CD4-positive, alpha-beta T cell (primary cell): Measurements from ENCODE around the gene SUPT6H. TPM values are rescaled to one million over a fixed set of nuclear protein-coding genes. Genes with fewer than 3 reads are reported as not detected.
A peak's percentile ranks its signal among the peaks of the same experiment; 100 is the strongest.

Experiments
- ATAC-seq: fragments of 200-7000 bp; cut with Tn5 transposase; one replicate; pipeline ENCODE4 v1.10.0; 2022; ENCODE audit warnings: mild to moderate bottlenecking; ENCODE audit not compliant: poor library complexity
- CTCF ChIA-PET: fragments of 350-600 bp; sonication (Branson Sonifier 250); formaldehyde crosslinking; loops from one replicate; lab custom pipeline; 2021; ENCODE audit warnings: antibody characterized with exemption, inconsistent platforms; lab: Charles Lee
- POLR2A ChIA-PET: fragments of 350-600 bp; sonication (Branson Sonifier 250); formaldehyde crosslinking; loops from one replicate; lab custom pipeline; 2021; ENCODE audit warnings: antibody characterized with exemption, inconsistent platforms; lab: Charles Lee
- DNase-seq, 14 experiments: peaks; one replicate each; pipeline ENCODE4 v3.0.0-alpha.2; 2013 to 2020; ENCODE audit warnings: mixed read lengths in 2 of 14
- H3K27ac ChIP-seq, 2 donors: one replicate each; pipeline versions ENCODE4 v1.5.1 to v1.7.0; 2013; ENCODE audit warnings: low read length in 2 of 2, low read depth in 1 of 2, mild to moderate bottlenecking in 1 of 2
- H3K27me3 ChIP-seq, 2 experiments: 1 replicate in 1 of 2; 2 replicates in 1 of 2; pipeline versions ENCODE4 v1.6.1 to v1.7.0; 2013; ENCODE audit warnings: low read length in 2 of 2, control low read depth in 1 of 2, mild to moderate bottlenecking in 1 of 2, moderate library complexity in 1 of 2; ENCODE audit not compliant: insufficient read depth in 2 of 2, control insufficient read depth in 1 of 2
- H3K36me3 ChIP-seq: one replicate; pipeline ENCODE4 v1.6.1; 2013; ENCODE audit warnings: low read length, control low read depth; ENCODE audit not compliant: insufficient read depth
- H3K4me1 ChIP-seq: one replicate; pipeline ENCODE4 v1.6.1; 2013; ENCODE audit warnings: low read length, control low read depth; ENCODE audit not compliant: insufficient read depth
- H3K4me3 ChIP-seq: one replicate; pipeline ENCODE4 v1.5.1; 2013; ENCODE audit warnings: mild to moderate bottlenecking, low read length, moderate library complexity
- H3K9me3 ChIP-seq, 2 experiments: 1 replicate in 1 of 2; 2 replicates in 1 of 2; pipeline versions ENCODE4 v1.6.1 to v1.7.0; 2013; ENCODE audit warnings: low read length in 2 of 2, mild to moderate bottlenecking in 2 of 2, control low read depth in 1 of 2, moderate library complexity in 1 of 2; ENCODE audit not compliant: control insufficient read depth in 1 of 2, insufficient read depth in 1 of 2
- H3K27ac Mint-ChIP-seq: one replicate; pipeline ENCODE4 v1.8.0; 2020; ENCODE audit warnings: mixed read lengths
- H3K27me3 Mint-ChIP-seq: one replicate; pipeline ENCODE4 v1.8.0; 2021; ENCODE audit warnings: mixed read lengths
- H3K36me3 Mint-ChIP-seq: one replicate; pipeline ENCODE4 v1.8.0; 2021; ENCODE audit warnings: low read depth, mixed read lengths
- H3K4me1 Mint-ChIP-seq: one replicate; pipeline ENCODE4 v1.8.0; 2021; ENCODE audit warnings: low read depth, mixed read lengths
- H3K4me3 Mint-ChIP-seq: one replicate; pipeline ENCODE4 v1.8.0; 2020; ENCODE audit warnings: mild to moderate bottlenecking, mixed read lengths
- H3K9me3 Mint-ChIP-seq: one replicate; pipeline ENCODE4 v1.8.0; 2020; ENCODE audit warnings: mixed read lengths
- CTCF ChIP-seq: fragments of 200-600 bp; IDR thresholded peaks from one replicate; pipeline ENCODE4 v1.8.0; 2022; ENCODE audit warnings: antibody characterized with exemption, mild to moderate bottlenecking
- intact Hi-C, 2 experiments: fragments of 100-400 bp; cut with DNase I in 1 of 2; cut with micrococcal nuclease in 1 of 2; formaldehyde crosslinking; loops; one replicate each; pipeline versions ENCODE4 v1.15.1 to v1.9.0; 2023 to 2025; cut with DNase I, micrococcal nuclease
- total RNA-seq, 174 experiments: library from RNA in 2 of 174; stranded (reverse) in 2 of 174; gene quantifications; one replicate each; pipeline ENCODE4 v1.2.3 and lab custom pipeline; 2021 to 2026

The SUPT6H gene
- total RNA-seq, 2 experiments from 2014 or later = 149 to 151 TPM

- Histone ChIP-seq H3K27me3 (no peaks in the 10 kb centered on the region), H3K27ac (peak within 1 kb of the TSS; percentile 99 to 100), H3K9me3 (no peaks in the 10 kb centered on the region), H3K4me1 (peaks cover 46% of the 10 kb centered on the region), H3K36me3 (peaks cover 17% of the 10 kb centered on the region), H3K4me3 (peak within 1 kb of the TSS; percentile 75)
- DNase-seq = peak; percentile 96 to 99 (median 97)
- Mint-ChIP-seq H3K4me1 (peaks cover 51% of the 10 kb centered on the region), H3K27me3 (no peaks in the 10 kb centered on the region), H3K4me3 (peak within 1 kb of the TSS; percentile 98), H3K27ac (peak within 1 kb of the TSS; percentile 100), H3K36me3 (peaks cover 34% of the 10 kb centered on the region), H3K9me3 (no peaks in the 10 kb centered on the region)
- TF ChIP-seq CTCF = no peak
- ChIA-PET POLR2A (interaction anchor here (0.6 to 6.5 kb wide), 26 partner anchors 9 to 566 kb away, joined by 3 to 268 read pairs (median 6); partner anchors contain the start of genes ALDOC, BLTP2, FAM222B and FLOT2), CTCF (interaction anchor here (0.7 to 10.8 kb wide), 8 partner anchors 8 to 223 kb away, joined by 3 to 373 read pairs (median 18); partner anchors contain the start of genes FLOT2, PHF12, PROCA1 and RPL23A)
- ATAC-seq = peak; percentile 68
- intact Hi-C loops = loop anchor here (1.0 to 5.0 kb wide), 7 partner anchors 8 to 389 kb away; partner anchors contain the start of genes BLTP2 (in 1 of the 2) and FLOT2 (in 1 of the 2)
Observed at GRCh38 chr17:28728364-28729200, 66.6 kb downstream of the SUPT6H start, which contains the start of gene NEK8. NEK8 (plus strand) TSS chr17:28728788; CDS start chr17:28728814, 26 bp downstream.

- Mint-ChIP-seq H3K4me1 (peaks cover 38% of the 10 kb centered on the region), H3K27me3 (no peaks in the 10 kb centered on the region), H3K4me3 (peak overlapping the region; percentile 30), H3K27ac (no peak overlapping the region), H3K36me3 (peaks cover 20% of the 10 kb centered on the region), H3K9me3 (no peaks in the 10 kb centered on the region)
- H3K36me3 ChIP-seq = peaks cover 3% of the 10 kb centered on the region
- CTCF ChIA-PET = interaction anchor here (5.8 to 10.8 kb wide), 2 partner anchors 18 to 33 kb away, joined by 70 to 373 read pairs; partner anchors contain the start of gene TRAF4
- ATAC-seq (no peak), DNase-seq (no peak)
- H3K4me3 ChIP-seq = no peak overlapping the region
- TF ChIP-seq CTCF = no peak
- intact Hi-C loops = loop anchor here (2.0 to 5.0 kb wide), 6 partner anchors 32 to 387 kb away; partner anchors contain the start of genes BLTP2 (in 1 of the 2) and FLOT2 (in 1 of the 2)
- POLR2A ChIA-PET = interaction anchor here (1.0 to 6.5 kb wide), 5 partner anchors 14 to 221 kb away, joined by 3 to 268 read pairs (median 13); partner anchors contain the start of genes ALDOC, PHF12 and TRAF4
- no peaks in the 10 kb centered on the region for H3K27me3 ChIP-seq
- H3K27ac ChIP-seq = no peak overlapping the region
- no peaks in the 10 kb centered on the region for H3K9me3 ChIP-seq
- H3K4me1 ChIP-seq = peaks cover 43% of the 10 kb centered on the region
Observed at GRCh38 chr17:28729950-28730330, 67.9 kb downstream of the SUPT6H start.

GRCh38 chr17:28733346-28733745 is 71.3 kb downstream of the SUPT6H start:
- peaks cover 17% of the 10 kb centered on the region for H3K4me1 ChIP-seq
- no peak overlapping the region for H3K4me3 ChIP-seq
- peaks cover 16% of the 10 kb centered on the region for H3K4me1 Mint-ChIP-seq
- TF ChIP-seq CTCF = no peak
- H3K27me3 Mint-ChIP-seq = no peaks in the 10 kb centered on the region
- ChIA-PET POLR2A (no interaction called here), CTCF (interaction anchor here (1.0 to 1.1 kb wide), 2 partner anchors 17 to 30 kb away, joined by 3 read pairs; no protein-coding TSS in a partner anchor)
- no peak for ATAC-seq
- H3K36me3 ChIP-seq = no peaks in the 10 kb centered on the region
- H3K9me3 ChIP-seq = no peaks in the 10 kb centered on the region
- intact Hi-C loops = no loop called here
- no peak for DNase-seq
- no peak overlapping the region for H3K4me3 Mint-ChIP-seq
- H3K9me3 Mint-ChIP-seq = no peaks in the 10 kb centered on the region
- no peak overlapping the region for H3K27ac Mint-ChIP-seq
- H3K27ac ChIP-seq = no peak overlapping the region
- no peaks in the 10 kb centered on the region for H3K27me3 ChIP-seq
- H3K36me3 Mint-ChIP-seq = peaks cover 8% of the 10 kb centered on the region
